Upper lobe of right lung (tissue), 1 donor: ENCODE data around the gene HARBI1. TPM values are rescaled to one million over a fixed set of nuclear protein-coding genes. Genes with fewer than 3 reads are reported as not detected.
A peak's percentile ranks its signal among the peaks of the same experiment; 100 is the strongest.

ENCODE experiments used
- ATAC-seq: fragments of 200-7000 bp; cut with Tn5 transposase; one replicate; pipeline ENCODE4 v1.9.1; 2020; ENCODE audit warnings: mild to moderate bottlenecking, moderate library complexity
- DNase-seq: peaks from one replicate; pipeline ENCODE4 v3.0.0-alpha.2; 2020
- H3K27ac ChIP-seq: fragments of 200-600 bp; one replicate; pipeline ENCODE4 v1.8.0; 2022
- H3K27me3 ChIP-seq: fragments of 200-600 bp; one replicate; pipeline ENCODE4 v1.8.0; 2022; ENCODE audit warnings: mild to moderate bottlenecking
- H3K36me3 ChIP-seq: fragments of 200-600 bp; one replicate; pipeline ENCODE4 v1.8.0; 2022
- H3K4me1 ChIP-seq: fragments of 200-600 bp; one replicate; pipeline ENCODE4 v1.8.0; 2022
- H3K4me3 ChIP-seq: fragments of 200-600 bp; one replicate; pipeline ENCODE4 v1.8.0; 2022; ENCODE audit warnings: mild to moderate bottlenecking
- H3K9me3 ChIP-seq: fragments of 200-600 bp; one replicate; pipeline ENCODE4 v1.8.0; 2022
- CTCF ChIP-seq: fragments of 200-600 bp; IDR thresholded peaks from one replicate; pipeline ENCODE4 v1.8.0; 2022; ENCODE audit warnings: antibody characterized with exemption
- intact Hi-C: fragments of 100-400 bp; cut with DNase I; formaldehyde crosslinking; loops from one replicate; pipeline ENCODE4 v1.11.0; 2022
- total RNA-seq: library from RNA; stranded (reverse); fragmentation: NEBNext Ultra II Directional; extraction: Animal tissue kit (Norgen Biotek cat#: 25700); gene quantifications from one replicate; pipeline ENCODE4 v1.2.1, GENCODE V29; 2021
- donor health status: DM: no; HTN: yes; CAD: no; lungs with severe emphysema.

The HARBI1 gene
- total RNA-seq, 1 donor from 2014 or later, result 5.2 TPM

- Histone ChIP-seq H3K9me3 (no peaks in the 10 kb centered on the region), H3K4me3 (no peak overlapping the region), H3K27me3 (no peaks in the 10 kb centered on the region), H3K4me1 (no peaks in the 10 kb centered on the region), H3K36me3 (peaks cover 6% of the 10 kb centered on the region), H3K27ac (no peak overlapping the region)
- no peak for TF ChIP-seq CTCF
- intact Hi-C loops, result no loop called here
- no peak for DNase-seq
- no peak for ATAC-seq
These were observed 16.6 kb downstream of the HARBI1 start for GRCh38 chr11:46600194-46600960.

- Histone ChIP-seq H3K36me3 (peaks cover 6% of the 10 kb centered on the region), H3K4me1 (no peaks in the 10 kb centered on the region), H3K9me3 (no peaks in the 10 kb centered on the region), H3K27ac (no peak overlapping the region), H3K4me3 (no peak overlapping the region), H3K27me3 (no peaks in the 10 kb centered on the region)
- intact Hi-C loops, result no loop called here
- no peak for TF ChIP-seq CTCF
- DNase-seq (no peak), ATAC-seq (no peak)
These were observed 17.5 kb downstream of the HARBI1 start for GRCh38 chr11:46599340-46600193.

GRCh38 chr11:46597609-46598219 is 19.3 kb downstream of the HARBI1 start:
- Histone ChIP-seq H3K4me3 (no peak overlapping the region), H3K36me3 (no peaks in the 10 kb centered on the region), H3K4me1 (peaks cover 2% of the 10 kb centered on the region), H3K9me3 (no peaks in the 10 kb centered on the region), H3K27me3 (no peaks in the 10 kb centered on the region), H3K27ac (no peak overlapping the region)
- intact Hi-C loops, result no loop called here
- ATAC-seq, result no peak
- no peak for DNase-seq
- no peak for TF ChIP-seq CTCF

GRCh38 chr11:46597155-46597554 is 19.9 kb downstream of the HARBI1 start:
- H3K36me3 ChIP-seq, result no peaks in the 10 kb centered on the region
- intact Hi-C loops, result no loop called here
- H3K27me3 ChIP-seq, result no peaks in the 10 kb centered on the region
- H3K4me3 ChIP-seq, result no peak overlapping the region
- DNase-seq (no peak), ATAC-seq (no peak)
- peaks cover 8% of the 10 kb centered on the region for H3K4me1 ChIP-seq
- TF ChIP-seq CTCF, result no peak
- H3K9me3 ChIP-seq, result no peaks in the 10 kb centered on the region
- no peak overlapping the region for H3K27ac ChIP-seq

GRCh38 chr11:46594785-46595184 is 22.2 kb downstream of the HARBI1 start:
- Histone ChIP-seq H3K27me3 (no peaks in the 10 kb centered on the region), H3K27ac (peak overlapping the region; percentile 85), H3K36me3 (no peaks in the 10 kb centered on the region), H3K4me1 (peaks cover 29% of the 10 kb centered on the region), H3K4me3 (no peak overlapping the region), H3K9me3 (no peaks in the 10 kb centered on the region)
- DNase-seq (no peak), ATAC-seq (no peak)
- intact Hi-C loops, result no loop called here
- no peak for TF ChIP-seq CTCF
